ENCODE measurements around the gene CGA. TPM values are rescaled to one million over a fixed set of nuclear protein-coding genes. Genes with fewer than 3 reads are reported as not detected.
A peak's percentile ranks its signal among the peaks of the same experiment; 100 is the strongest.

Gene CGA
- total RNA-seq, 1 donor from 2014 or later, result not detected

DNA sequence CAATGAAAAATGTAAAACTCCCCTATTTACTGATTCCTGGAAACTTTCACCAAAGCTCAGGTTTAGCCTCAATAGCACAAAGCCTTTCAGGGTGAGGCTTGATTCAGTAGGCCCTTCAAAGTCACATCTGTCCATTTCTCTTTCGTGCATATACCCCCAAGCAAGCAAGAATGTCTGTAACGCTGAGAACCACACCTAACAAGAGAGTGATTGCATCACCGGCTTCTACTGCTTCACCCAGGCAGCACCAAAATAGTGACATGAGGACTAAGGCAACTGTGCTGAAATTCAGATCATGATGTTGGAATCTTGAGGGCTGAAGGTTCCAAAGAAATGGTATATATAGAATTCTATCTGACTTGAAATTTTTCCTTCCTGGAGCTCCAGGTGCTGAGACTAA is 26.1 kb downstream of the CGA start:
- intact Hi-C loops (cut with micrococcal nuclease), result no loop called here
- H3K36me3 ChIP-seq, result no peaks in the 10 kb centered on the region
- no peak for DNase-seq
- no peaks in the 10 kb centered on the region for H3K9me3 ChIP-seq (replicated peaks)
- TF ChIP-seq, protein P1, sequence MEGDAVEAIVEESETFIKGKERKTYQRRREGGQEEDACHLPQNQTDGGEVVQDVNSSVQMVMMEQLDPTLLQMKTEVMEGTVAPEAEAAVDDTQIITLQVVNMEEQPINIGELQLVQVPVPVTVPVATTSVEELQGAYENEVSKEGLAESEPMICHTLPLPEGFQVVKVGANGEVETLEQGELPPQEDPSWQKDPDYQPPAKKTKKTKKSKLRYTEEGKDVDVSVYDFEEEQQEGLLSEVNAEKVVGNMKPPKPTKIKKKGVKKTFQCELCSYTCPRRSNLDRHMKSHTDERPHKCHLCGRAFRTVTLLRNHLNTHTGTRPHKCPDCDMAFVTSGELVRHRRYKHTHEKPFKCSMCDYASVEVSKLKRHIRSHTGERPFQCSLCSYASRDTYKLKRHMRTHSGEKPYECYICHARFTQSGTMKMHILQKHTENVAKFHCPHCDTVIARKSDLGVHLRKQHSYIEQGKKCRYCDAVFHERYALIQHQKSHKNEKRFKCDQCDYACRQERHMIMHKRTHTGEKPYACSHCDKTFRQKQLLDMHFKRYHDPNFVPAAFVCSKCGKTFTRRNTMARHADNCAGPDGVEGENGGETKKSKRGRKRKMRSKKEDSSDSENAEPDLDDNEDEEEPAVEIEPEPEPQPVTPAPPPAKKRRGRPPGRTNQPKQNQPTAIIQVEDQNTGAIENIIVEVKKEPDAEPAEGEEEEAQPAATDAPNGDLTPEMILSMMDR (IDR thresholded peaks at IDR 0.05; ENCODE audit: borderline replicate concordance), result no peak
- H3K27ac ChIP-seq (replicated peaks), result no peak overlapping the region
- H3K4me1 ChIP-seq, result no peaks in the 10 kb centered on the region
- H3K4me3 ChIP-seq, result no peak overlapping the region
- peaks cover 49% of the 10 kb centered on the region for H3K27me3 ChIP-seq (ENCODE audit: low read depth)

DNA sequence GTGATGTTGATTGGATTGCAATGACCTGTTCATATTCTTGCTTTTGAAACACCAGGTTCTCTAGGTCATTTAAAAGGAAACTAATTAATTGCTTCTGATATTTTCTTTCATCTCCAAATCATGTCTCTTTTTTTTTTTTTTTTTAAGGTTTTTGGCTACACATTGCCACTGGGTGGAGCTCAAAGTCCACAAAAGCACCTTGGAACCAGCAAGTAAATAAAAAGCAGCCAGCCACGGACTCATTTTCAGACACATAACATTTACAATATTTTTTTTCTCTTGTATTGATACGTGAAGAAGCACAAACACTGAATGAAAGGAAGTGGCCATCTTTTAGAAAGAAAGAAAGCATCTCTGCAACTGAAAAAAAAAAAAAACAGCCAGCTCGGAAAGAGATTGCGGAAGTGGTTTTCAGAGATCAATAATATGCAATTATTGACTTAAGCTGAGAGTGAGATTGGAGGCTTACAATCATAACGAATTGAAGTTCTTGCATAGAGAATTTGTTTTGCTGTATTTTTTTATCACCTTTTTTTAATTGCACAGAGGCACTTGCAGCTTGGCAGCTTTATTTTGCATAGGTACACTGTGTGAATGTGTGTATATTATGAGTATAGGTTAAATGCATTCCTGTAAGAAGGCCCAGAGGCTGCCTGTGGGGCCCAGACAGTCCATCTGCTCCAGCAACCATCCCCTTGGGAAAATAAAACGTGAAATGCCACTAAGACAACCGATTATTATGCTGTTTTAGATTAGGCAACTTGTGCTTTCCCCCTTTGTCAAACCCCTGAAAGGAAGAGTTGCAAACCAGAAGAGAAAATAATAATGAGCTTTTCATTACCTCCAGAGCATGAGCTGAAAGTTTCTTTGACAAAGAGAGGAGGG is 28.2 kb downstream of the CGA start:
- TF ChIP-seq, protein P1 (IDR thresholded peaks at IDR 0.05; ENCODE audit: borderline replicate concordance), result peak; percentile 55
- no peaks in the 10 kb centered on the region for H3K9me3 ChIP-seq (replicated peaks)
- H3K36me3 ChIP-seq, result no peaks in the 10 kb centered on the region
- no peak for DNase-seq
- no peak overlapping the region for H3K4me3 ChIP-seq
- no peaks in the 10 kb centered on the region for H3K4me1 ChIP-seq
- intact Hi-C loops (cut with micrococcal nuclease), result no loop called here
- no peak overlapping the region for H3K27ac ChIP-seq (replicated peaks)
- H3K27me3 ChIP-seq (ENCODE audit: low read depth), result peaks cover 52% of the 10 kb centered on the region

DNA sequence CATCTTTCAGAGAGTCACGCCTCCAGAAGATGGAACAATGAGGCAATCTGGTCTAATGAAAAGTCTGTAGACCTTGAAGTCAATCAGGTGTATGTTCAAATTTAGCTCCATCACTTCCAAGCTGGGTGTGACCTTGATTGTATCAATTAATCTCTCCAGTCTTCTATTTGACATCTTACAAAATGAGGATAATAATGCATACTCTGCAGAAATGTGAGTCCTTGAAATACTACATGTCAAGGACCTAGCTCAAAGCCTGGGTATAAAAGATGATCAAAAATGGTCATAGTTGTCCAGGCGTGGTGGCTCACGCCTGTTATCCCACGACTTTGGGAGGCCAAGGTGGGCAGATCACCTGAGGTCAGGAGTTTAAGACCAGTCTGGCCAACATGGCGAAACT is 29.8 kb downstream of the CGA start:
- peaks cover 39% of the 10 kb centered on the region for H3K27me3 ChIP-seq (ENCODE audit: low read depth)
- DNase-seq, result no peak
- H3K4me1 ChIP-seq, result no peaks in the 10 kb centered on the region
- no peaks in the 10 kb centered on the region for H3K36me3 ChIP-seq
- H3K27ac ChIP-seq (replicated peaks), result no peak overlapping the region
- no peak overlapping the region for H3K4me3 ChIP-seq
- TF ChIP-seq, protein P1 (IDR thresholded peaks at IDR 0.05; ENCODE audit: borderline replicate concordance), result no peak
- H3K9me3 ChIP-seq (replicated peaks), result no peaks in the 10 kb centered on the region
- intact Hi-C loops (cut with micrococcal nuclease), result no loop called here

DNA sequence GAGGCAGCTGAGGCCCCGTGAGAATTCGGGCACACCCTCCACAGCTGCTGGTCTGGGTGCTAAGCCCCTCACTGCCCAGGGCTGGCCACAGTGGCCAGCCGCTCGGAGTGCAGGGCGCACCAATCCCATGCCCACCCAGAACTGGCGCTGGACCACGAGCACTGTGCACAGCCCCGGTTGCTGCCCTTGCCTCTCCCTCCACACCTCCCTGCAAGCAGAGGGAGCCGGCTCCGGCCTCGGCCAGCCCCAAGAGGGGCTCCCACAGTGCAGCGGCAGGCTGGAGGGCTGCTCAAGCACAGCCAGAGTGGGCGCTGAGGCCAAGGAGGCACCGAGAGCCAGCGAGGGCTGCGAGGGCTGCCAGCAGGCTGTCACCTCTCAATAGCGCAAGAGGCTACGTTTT is 35.0 kb downstream of the CGA start:
- Histone ChIP-seq H3K36me3 (no peaks in the 10 kb centered on the region), H3K9me3 (replicated peaks) (no peaks in the 10 kb centered on the region), H3K4me3 (no peak overlapping the region), H3K27ac (replicated peaks) (no peak overlapping the region), H3K27me3 (ENCODE audit: low read depth) (peaks cover 26% of the 10 kb centered on the region), H3K4me1 (no peaks in the 10 kb centered on the region)
- TF ChIP-seq, protein P1 (IDR thresholded peaks at IDR 0.05; ENCODE audit: borderline replicate concordance), result no peak
- DNase-seq, result no peak
- intact Hi-C loops (cut with micrococcal nuclease), result no loop called here

DNA sequence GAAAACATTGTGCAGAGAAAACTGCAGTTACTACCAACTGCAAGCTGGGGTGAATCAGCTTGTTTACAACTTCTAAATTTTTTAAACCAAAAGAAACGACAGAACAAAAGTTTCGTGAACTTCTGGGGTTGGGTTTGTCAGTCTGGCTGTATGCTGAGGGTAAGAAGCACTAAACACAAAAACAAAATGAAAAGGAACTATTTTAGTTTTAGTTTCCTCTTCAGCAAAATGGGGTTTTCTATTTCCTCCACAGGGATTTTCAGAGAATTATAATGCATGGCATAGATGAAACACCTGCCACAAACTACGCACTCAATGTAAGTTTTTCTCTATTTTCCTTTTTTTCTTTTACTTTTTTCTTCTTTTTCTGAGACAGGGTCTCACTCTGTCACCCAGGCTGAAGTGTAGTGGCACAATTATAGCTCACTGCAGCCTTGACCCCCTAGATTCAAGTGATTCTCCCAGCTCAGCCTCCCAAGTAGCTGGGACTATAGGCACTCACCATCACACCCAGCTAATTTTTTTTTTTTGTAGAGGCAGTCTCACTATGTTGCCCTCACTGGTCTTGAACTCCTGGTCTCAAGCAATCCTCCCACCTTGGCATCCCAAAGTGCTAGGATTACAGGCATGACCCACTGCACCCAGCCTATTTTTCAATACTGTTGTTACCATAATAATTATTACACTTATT is 40.6 kb downstream of the CGA start:
- Histone ChIP-seq H3K27me3 (ENCODE audit: low read depth) (peaks cover 26% of the 10 kb centered on the region), H3K36me3 (no peaks in the 10 kb centered on the region), H3K4me3 (no peak overlapping the region), H3K9me3 (replicated peaks) (no peaks in the 10 kb centered on the region), H3K4me1 (no peaks in the 10 kb centered on the region), H3K27ac (replicated peaks) (no peak overlapping the region)
- no peak for DNase-seq
- intact Hi-C loops (cut with micrococcal nuclease), result no loop called here
- TF ChIP-seq, protein P1 (IDR thresholded peaks at IDR 0.05; ENCODE audit: borderline replicate concordance), result no peak

Data from left ventricle myocardium inferior (tissue), 1 donor.